ENCODE measurements around the gene TIMP4.

Gene TIMP4

GRCh38 chr3:12184541-12184940 lies 25.8 kb upstream of the TIMP4 start:
- DNase-seq, result no peak

- no peak for DNase-seq
Measured at GRCh38 chr3:12182687-12183441, 24.2 kb upstream of the TIMP4 start.

GRCh38 chr3:12181806-12182205 lies 23.1 kb upstream of the TIMP4 start:
- DNase-seq, result no peak

- no peak for DNase-seq
Measured at GRCh38 chr3:12181301-12181700, 22.6 kb upstream of the TIMP4 start.

- no peak for DNase-seq
Measured at GRCh38 chr3:12180631-12181030, 21.9 kb upstream of the TIMP4 start.

GRCh38 chr3:12180218-12180617 lies 21.5 kb upstream of the TIMP4 start:
- DNase-seq, result no peak

- DNase-seq, result no peak
Measured at GRCh38 chr3:12179441-12179840, 20.7 kb upstream of the TIMP4 start.

GRCh38 chr3:12178091-12178820 lies 19.5 kb upstream of the TIMP4 start:
- no peak for DNase-seq

GRCh38 chr3:12177126-12177525 lies 18.4 kb upstream of the TIMP4 start:
- no peak for DNase-seq

GRCh38 chr3:12175844-12176453 lies 17.2 kb upstream of the TIMP4 start:
- DNase-seq, result peak; percentile 24

- no peak for DNase-seq
Measured at GRCh38 chr3:12175137-12175593, 16.5 kb upstream of the TIMP4 start.

- no peak for DNase-seq
Measured at GRCh38 chr3:12170207-12170606, 11.5 kb upstream of the TIMP4 start.

- DNase-seq, result no peak
Measured at GRCh38 chr3:12165909-12166308, 7.2 kb upstream of the TIMP4 start.

GRCh38 chr3:12159227-12159601 lies 502 bp upstream of the TIMP4 start:
- DNase-seq, result no peak

GRCh38 chr3:12157026-12157425 lies 1.7 kb downstream of the TIMP4 start:
- no peak for DNase-seq

GRCh38 chr3:12155828-12156227 lies 2.9 kb downstream of the TIMP4 start:
- DNase-seq, result no peak

GRCh38 chr3:12155264-12155663 lies 3.4 kb downstream of the TIMP4 start:
- DNase-seq, result no peak

GRCh38 chr3:12154151-12154550 lies 4.6 kb downstream of the TIMP4 start:
- DNase-seq, result no peak

- DNase-seq, result no peak
Measured at GRCh38 chr3:12150112-12150511, 8.6 kb downstream of the TIMP4 start.

GRCh38 chr3:12149029-12149428 lies 9.7 kb downstream of the TIMP4 start:
- DNase-seq, result no peak

GRCh38 chr3:12148183-12148940 lies 10.3 kb downstream of the TIMP4 start:
- DNase-seq, result no peak

- no peak for DNase-seq
Measured at GRCh38 chr3:12147049-12147780, 11.5 kb downstream of the TIMP4 start.

All from NK-92 treated with Interleukin-12 subunit alpha and Interleukin-12 subunit beta, amount 100 ng/mL, for 24 hours (cell line).